ENCODE data around the gene CCDC196.
A peak's percentile ranks its signal among the peaks of the same experiment; 100 is the strongest.
"Not testable (repeated sequence)": the region's sequence is repeated elsewhere in the genome, so short reads cannot be mapped to it uniquely, and the experiment has no call there.

CCDC196 gene

DNA sequence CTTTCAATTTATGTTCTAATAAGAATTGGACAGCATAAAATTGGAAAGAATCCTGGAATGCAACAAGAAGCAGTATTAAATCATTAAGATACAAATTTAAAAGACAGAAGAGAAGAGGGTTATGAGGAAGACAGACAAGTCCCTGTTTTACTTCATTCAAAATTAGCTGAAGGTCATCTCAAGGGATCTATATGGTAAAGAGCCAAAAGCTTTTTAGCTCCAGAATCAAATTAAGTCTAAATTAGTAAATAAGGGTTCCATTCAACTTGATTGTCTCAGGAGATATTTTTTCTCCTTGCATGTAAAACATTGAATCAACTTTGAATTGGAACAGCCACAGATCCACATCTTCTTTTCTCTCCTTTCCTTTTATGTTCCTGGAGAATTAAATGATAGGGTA is 7.6 kb downstream of the CCDC196 start:
- TF ChIP-seq CTCF (conservative IDR thresholded peaks at IDR 0.05; ENCODE audit: low read depth, low read length): no peak
- H3K4me3 ChIP-seq (ENCODE audit: low read depth, low read length): no peak overlapping the region
- no peak for DNase-seq (ENCODE audit: low read depth)

GRCh38 chr14:66495218-66496098 is 9.3 kb downstream of the CCDC196 start:
- no peak overlapping the region for H3K4me3 ChIP-seq (ENCODE audit: low read depth, low read length)
- DNase-seq (ENCODE audit: low read depth): peak; percentile 90
- peak; percentile 89 for TF ChIP-seq CTCF (conservative IDR thresholded peaks at IDR 0.05; ENCODE audit: low read depth, low read length)

- TF ChIP-seq CTCF (conservative IDR thresholded peaks at IDR 0.05; ENCODE audit: low read depth, low read length): no peak
- peak; percentile 20 for DNase-seq (ENCODE audit: low read depth)
These were observed 10.1 kb downstream of the CCDC196 start for GRCh38 chr14:66496188-66496807.

DNA sequence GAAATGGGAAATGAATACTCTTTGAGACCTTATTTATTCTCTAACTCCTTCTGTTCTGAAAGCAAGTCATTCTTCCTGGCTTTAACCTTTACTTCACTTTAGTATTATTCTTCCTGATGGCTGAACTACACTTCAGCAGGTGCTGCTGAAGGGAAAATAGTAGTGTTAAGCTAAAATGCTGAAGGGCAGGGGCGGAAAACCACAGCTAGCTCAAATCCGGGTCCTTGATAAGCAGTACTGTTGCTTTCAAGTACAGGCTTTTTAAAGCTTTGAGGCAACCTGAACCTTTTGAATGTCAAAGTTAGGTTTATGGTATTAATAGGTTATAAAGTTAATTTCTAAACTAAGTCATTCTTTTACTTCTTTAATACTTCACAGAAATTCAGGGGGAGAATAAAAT is 10.7 kb downstream of the CCDC196 start:
- no peak for TF ChIP-seq CTCF (conservative IDR thresholded peaks at IDR 0.05; ENCODE audit: low read depth, low read length)
- no peak overlapping the region for H3K4me3 ChIP-seq (ENCODE audit: low read depth, low read length)
- DNase-seq (ENCODE audit: low read depth): no peak

More at GRCh38 chr14:66496188-66496807, 10.1 kb downstream of the CCDC196 start:
- H3K4me3 ChIP-seq (ENCODE audit: low read depth, low read length): no peak overlapping the region

GRCh38 chr14:66498311-66498710 is 12.1 kb downstream of the CCDC196 start:
- DNase-seq (ENCODE audit: low read depth): no peak

GRCh38 chr14:66501592-66501991 is 15.4 kb downstream of the CCDC196 start:
- no peak overlapping the region for H3K4me3 ChIP-seq (ENCODE audit: low read depth, low read length)
- no peak for DNase-seq (ENCODE audit: low read depth)
- TF ChIP-seq CTCF (conservative IDR thresholded peaks at IDR 0.05; ENCODE audit: low read depth, low read length): no peak

More at GRCh38 chr14:66498311-66498710, 12.1 kb downstream of the CCDC196 start:
- TF ChIP-seq CTCF (conservative IDR thresholded peaks at IDR 0.05; ENCODE audit: low read depth, low read length): no peak
- no peak overlapping the region for H3K4me3 ChIP-seq (ENCODE audit: low read depth, low read length)

DNA sequence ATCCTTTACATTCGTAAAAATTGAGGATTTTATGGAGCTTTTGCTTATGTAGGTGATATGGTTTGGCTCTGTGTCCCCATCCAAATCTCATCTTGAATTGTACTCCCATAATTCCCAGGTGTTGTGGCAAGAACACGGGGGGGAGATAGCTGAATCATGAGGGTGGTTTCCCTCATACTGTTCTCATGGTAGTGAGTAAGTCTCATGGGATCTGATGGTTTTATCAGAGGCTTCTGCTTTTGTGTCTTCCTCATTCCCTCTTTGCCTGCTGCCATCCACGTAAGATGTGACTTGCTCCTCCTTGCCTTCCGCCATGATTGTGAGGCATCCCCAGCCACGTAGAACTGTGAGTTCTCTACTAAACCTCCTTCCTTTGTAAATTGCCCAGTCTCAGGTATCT is 16.7 kb downstream of the CCDC196 start:
- H3K4me3 ChIP-seq (ENCODE audit: low read depth, low read length); DNase-seq (ENCODE audit: low read depth): not testable (repeated sequence)

Data from choroid plexus epithelial cell (primary cell).